SH-SY5Y (cell line): Measurements from ENCODE around the gene TLR4.

Experiments
- GATA2 ChIP-seq: IDR thresholded peaks from 2 replicates; pipeline ENCODE4 v1.6.1; 2011; ENCODE audit warnings: mild to moderate bottlenecking, low read depth, low read length
- GATA3 ChIP-seq: IDR thresholded peaks from 2 replicates; pipeline ENCODE4 v1.6.1; 2011; ENCODE audit warnings: low read depth, mild to moderate bottlenecking, low read length, moderate library complexity

TLR4 gene

DNA sequence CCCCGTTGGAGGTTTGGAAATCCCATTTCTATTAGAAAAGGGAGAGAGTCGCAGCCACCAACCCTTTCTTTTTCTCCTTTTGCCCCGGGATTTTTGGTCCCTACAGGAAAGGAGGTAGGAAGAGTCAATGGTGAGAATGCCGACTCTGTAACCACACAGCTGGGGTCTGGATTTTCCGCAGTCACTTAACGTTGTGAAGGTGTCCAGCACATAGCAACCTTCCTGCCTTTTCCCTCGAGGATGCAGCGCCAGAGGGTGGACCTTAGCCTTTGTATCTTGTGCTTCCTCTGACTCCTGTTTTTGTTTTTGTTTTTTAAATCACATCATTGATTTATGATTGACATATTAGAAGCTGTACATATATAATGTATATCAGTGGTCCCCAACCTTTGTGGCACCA, 41.4 kb downstream of the TLR4 start:
- TF ChIP-seq GATA2, result no peak
- TF ChIP-seq GATA3, result no peak

DNA sequence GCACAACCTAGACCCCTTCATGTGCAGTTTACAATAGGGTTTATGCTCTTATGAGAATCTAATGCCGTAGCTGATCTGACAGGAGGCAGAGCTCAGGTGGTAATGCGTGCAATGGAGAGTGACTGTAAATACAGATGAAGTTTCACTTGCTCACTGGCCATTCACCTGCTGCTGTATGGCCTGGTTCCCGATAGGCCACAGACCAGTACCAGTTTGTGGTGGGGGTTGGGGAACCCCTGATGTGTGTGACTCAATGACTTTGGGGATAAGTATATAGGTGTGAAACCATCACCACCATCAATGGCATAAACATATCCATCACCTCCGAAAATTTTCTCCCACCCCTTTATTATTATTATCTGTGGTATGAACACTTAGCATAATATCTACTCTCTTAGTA, 42.1 kb downstream of the TLR4 start:
- TF ChIP-seq GATA3, result no peak
- TF ChIP-seq GATA2, result no peak

DNA sequence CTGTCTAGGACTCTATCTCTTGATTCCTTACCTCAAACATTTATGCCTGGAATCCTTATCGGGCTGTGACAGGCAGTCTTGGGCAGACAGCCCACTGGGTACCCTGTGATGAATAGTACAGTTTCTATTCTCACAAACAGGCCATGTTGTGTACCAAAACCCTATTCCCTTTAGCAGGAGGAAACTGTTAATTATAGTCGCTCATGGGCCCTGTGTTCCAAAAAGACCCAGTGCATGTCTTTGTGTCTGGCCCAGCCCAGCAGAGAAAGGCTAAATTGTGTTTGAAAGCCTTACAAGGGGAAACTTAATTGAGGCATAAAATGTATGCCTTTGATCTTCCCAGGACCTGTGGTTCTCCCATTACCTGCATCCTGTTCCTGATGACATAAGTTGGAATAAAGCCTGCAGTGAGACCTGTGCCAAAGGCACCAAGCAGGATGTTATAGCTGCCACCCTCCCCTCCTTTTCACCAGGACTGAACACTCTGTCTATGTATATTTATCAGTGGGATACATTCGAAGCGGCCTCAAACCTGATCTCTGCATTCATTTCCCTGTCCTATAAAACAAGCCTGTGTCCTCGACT, 43.3 kb downstream of the TLR4 start:
- no peak for TF ChIP-seq GATA3

DNA sequence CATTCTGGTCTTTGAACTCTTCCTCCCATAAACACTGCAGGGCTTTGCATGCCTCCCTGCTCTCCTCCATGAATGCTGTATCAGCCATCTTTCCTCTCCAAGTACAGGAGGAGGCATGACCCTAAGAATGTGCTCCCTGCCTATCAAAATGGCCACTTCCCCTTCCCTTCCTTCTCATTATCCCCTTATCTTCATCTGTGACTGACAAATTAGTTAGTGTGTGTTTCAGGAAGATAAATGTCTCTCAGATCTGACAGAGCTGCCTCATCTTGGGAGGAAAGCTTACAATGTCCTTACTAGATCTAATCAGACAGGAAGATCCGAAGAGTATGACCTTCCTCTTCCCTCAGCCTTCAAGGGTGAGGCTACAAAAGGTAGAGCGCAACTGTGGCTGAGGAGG, 46.2 kb downstream of the TLR4 start:
- TF ChIP-seq GATA3, result no peak
- no peak for TF ChIP-seq GATA2

DNA sequence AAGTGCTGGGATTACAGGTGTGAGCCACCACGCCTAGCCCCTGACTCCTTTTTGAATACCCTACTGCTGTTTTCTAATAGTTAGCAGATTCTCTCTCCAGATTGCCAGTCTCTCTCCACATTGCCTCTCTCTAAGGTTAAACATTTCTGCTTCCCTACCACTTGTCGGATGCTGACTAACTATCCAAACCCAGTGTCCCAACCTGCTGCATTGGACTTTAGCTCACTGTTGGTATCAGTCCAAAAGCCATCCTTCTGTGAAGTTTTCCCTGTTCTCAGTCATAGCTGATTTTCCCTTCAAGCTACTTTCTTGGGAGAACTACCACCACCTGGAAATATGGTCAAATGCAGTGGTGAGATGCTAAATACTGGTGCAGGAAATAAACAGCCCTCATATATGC, 48.7 kb downstream of the TLR4 start:
- TF ChIP-seq GATA3 (no peak), GATA2 (no peak)

DNA sequence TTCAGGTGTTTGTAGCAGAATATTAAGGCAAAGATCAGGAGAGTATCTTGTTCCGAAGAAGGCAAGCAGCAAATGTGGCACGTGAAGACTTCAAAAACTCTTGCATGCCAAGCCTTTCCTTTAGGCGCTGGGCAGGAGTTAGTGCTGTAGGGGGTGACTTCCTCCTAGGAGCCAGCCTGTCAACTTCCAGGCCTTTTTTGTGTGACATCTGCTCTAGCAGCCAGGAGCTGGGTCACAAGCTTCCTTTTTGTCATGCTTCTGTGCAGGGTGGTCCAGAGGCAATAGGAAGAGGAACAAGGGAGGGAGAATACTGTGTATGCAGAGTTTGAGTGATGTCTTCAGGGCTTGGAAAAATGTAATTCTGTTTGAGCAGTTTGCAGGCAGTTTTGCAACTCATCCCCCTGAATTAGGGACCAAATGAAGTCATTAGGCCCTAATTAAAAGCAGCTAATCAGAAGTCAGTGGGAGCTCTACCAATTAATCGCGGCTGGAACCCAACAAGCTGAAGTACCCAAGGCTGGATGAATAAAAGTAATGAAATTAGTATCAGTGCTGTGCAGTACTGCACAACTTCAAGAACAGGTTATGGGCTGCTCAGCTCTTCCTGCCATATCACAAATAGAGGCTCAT, 53.5 kb downstream of the TLR4 start:
- TF ChIP-seq GATA2, result no peak
- no peak for TF ChIP-seq GATA3

DNA sequence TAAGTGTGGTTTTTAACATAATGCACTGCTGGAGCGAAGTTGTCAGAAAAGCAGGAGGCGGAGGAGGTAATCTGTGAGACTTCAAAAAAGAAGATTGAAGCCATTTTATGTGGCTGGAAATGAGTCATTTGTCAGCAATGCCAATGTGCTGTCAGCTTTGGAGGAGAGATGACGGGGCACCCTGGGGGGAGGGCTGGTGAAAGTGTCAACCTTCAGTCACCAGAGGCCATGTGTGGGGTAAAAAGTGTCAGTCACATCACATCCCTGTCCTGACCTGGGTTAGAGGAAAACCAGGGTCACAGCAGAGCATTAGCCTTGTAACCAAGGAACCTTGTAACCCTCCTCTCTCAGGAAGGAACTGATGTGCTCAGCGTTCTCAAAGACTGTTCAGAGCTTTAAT, 59.1 kb downstream of the TLR4 start:
- no peak for TF ChIP-seq GATA2
- no peak for TF ChIP-seq GATA3

DNA sequence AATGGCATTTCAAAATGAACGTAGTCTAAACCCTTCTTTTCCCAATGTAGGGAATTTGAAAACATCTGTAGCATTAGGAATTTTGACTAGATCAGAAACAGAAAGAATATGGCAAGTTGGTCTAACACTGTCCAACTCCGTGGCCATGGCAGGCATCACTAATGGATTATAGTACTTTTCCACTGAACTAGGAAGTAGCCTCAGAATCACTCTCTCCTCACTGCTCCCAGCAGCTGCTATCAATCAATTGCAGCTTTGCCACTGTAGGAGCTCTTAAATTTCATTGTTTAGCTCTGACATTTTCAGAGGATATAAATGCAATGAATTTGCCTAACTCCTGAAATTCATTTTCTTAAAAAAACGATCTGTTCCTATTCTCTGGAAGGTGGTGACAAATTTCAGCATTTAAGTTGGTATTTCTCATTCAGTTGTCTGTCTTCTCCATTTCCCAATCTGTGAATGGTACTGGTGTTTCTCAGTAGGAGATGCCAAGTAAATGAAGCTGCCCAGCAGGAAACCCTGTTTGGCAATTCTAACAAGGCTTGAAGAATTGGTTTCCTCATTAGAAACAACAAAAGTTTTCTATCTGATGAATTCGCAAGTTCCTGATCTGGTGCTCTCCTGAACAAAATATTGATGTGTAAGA, 64.7 kb downstream of the TLR4 start:
- TF ChIP-seq GATA3 (no peak), GATA2 (no peak)

DNA sequence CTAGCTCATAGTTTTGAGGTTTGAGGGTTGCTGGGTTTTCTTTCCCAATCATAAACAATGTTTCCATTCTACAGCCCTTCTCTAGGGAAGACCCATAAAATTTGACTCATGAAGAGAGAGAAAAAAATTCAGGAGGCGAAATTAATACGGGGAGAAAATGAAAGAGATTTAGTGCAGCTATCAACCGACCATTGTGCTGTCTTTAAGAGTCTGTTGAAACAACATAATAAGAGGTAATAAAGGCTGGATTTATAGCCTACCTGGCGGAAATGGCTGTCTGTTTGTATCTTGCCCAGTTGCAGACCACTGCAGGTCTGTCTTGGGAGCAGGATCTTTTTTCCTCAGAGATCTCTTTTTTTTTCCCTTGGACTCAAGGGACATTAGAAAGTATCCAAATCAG, 66.9 kb downstream of the TLR4 start:
- TF ChIP-seq GATA3, result no peak
- no peak for TF ChIP-seq GATA2

DNA sequence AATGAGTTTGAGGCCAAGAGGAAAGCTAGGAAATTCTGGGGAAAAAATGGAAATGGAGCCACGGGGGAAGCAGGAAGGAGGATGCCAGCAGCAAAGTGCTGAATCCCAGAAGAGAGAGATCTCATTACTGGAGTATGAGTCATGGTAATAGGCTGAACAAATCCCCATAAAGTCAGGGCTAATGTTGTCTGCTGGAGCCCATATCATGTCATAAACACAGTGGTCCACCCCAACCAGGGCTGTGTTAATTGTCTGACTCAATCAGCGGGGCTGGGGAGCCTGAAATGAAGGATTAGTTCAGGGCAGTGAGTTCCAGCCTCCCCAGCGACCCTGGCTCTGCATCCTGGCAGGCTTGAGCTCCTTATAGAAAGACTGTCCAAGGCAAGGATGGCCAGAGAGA, 68.8 kb downstream of the TLR4 start:
- no peak for TF ChIP-seq GATA2
- no peak for TF ChIP-seq GATA3
